ACHN (cell line): ENCODE measurements around the gene ASCL2.
A peak's percentile ranks its signal among the peaks of the same experiment; 100 is the strongest.

Source experiments
- DNase-seq: peaks from one replicate; pipeline ENCODE4 v3.0.0-alpha.2; 2015
- in situ Hi-C: cut with HindIII; loops from 2 replicates; pipeline ENCODE4 v1.10.0; 2017; ENCODE audit warnings: low sequenced_read_pairs, low pct_ligation_motif_present, low pct_unique_long_range_greater_than_20kb

ASCL2 gene

DNA sequence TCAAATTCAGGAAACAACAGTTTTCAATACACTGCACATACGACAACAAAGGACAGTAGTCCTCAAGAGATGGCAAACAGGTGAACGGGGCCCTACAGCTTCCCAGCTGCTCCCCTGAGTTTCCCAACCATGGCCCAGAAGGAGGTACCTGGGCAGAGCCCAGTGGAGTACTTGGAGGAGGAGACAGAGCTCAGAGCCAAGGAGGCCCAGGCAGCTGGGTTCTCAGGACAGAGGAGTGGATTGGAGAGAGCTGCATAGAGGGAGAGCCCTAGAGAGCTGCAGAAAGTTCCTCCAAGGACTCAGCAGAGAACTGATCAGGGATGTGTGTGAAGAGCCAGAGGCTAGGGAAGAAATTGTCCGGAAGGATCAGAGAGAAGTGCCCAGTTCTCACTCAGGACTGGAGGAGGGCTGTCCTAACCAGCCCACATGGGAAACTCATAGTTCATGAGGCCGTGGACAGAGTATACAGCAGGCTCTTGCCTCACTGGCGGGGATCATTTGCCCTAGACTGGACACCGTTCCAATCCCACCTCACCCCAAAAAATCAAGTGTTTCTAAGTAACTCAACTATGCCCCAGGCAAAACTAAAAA, 7.6 kb upstream of the ASCL2 start:
- in situ Hi-C loops = no loop called here

DNA sequence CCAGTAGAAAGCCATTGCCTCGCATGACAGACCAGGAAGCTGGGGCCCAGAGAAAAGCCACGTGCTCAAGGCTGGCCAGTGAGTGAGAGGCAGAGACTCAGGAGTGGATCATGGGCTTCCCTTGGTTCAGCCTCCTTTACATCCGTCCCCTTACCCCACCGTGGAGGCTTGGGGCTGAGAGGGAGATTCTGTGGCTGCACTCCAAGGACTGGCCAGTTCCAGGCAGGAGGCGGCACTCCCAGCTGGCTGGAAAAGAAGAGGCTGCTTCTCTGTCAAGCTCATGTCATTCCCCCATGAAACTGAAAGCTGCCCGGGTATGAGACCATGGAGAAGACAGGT, 6.6 kb upstream of the ASCL2 start:
- in situ Hi-C loops = no loop called here
- no peak for DNase-seq

More for the DNA sequence above, 7.6 kb upstream of the ASCL2 start:
- no peak for DNase-seq

DNA sequence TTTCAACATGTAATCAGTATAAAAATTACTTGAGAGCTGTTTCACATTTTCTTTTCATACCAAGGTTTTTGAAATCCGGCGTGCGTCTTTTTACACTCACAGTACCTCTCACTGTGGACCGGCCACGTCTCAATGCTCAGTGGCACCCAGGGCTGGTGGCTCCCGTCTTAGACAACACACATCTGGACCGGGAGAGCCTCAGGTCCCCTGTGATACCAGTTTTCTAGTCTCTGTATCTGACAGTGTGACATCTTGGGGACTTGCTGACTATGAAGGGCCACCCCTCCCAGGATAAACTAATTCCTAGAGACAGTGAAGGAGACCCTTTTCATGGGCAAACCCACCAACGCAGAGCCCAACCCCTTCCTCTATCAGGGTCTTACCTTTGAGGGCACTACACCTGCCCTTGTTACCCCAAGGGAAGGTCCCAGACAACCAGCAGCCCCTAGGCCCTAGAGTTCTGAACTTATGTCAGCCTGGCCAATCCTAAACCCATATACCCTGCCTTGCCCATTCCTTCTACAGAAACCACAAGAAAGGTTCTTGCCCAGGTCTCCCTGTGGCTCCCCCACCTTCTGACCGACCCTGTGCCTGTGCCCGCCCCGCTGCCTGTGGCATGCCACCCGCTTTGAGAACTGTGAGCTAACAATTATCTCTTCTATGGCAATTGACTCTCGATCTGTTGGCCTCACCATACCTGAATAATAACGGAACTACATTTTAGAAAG, 6.1 kb upstream of the ASCL2 start:
- in situ Hi-C loops = no loop called here

DNA sequence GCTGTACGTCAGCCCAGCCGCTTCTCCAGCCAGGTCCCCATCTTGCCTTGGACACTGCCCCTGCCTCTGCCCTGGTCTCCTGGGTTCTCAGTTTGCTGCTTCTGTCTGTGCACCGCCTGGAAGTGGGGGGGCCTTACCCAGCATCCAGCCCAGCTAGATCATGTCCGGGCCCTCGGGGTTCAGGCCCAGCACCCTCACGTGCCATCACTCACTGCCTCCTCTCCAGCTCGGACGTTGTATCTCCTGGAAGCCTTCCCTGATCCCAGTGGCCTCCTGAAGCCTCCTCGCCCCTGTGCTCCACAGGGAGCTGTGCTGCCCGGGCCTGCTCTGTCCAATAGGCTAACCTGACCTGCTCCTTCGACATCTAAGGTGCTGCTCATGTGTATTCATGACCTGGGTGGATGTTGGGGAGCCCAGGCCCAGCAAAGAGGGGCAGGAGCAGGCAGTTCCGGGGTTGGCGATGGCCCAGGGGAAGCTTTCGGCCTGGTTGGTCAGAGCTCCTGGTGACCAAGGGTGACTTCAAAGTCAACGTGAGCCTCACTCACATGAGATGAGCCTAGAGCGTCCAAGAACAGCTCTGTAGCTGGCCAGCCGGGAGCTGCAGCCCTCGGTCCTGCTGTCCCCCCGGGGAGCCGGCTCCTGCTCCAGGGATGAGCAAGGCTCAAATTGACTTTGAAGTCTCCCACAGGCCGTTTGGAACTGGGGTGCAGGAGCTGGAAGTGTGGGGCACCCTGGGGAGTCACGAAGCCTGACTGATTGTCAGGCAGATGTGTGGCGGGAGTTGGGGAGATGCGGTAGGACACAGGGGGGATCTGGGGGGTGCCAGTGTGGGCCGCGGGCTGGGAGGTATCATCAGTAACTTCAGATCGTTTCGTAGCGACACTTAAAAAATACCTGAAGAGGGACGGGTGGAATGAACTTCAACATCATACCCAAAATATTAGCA, 5.2 kb upstream of the ASCL2 start:
- no peak for DNase-seq
- in situ Hi-C loops = no loop called here

More for the DNA sequence above, 6.1 kb upstream of the ASCL2 start:
- DNase-seq = no peak

DNA sequence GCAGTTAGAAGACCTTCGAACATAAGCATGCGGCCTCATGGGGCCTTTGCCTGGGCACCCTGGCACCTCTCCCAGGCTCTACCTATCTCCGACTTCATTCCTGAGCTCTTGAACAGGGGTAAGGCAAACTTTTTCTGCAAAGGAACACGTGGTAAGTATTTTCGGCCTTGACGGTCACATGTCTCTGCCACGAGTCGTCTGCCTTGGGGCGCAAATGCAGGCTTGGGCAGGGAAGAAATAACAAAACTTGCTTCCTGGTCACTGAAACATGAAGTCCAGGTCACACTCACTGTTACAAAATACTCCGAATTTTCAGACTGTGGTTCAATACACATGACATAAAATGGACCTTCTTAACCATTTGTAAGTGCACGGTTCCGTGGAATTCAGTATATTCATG, 3.4 kb upstream of the ASCL2 start:
- no peak for DNase-seq
- in situ Hi-C loops = no loop called here

DNA sequence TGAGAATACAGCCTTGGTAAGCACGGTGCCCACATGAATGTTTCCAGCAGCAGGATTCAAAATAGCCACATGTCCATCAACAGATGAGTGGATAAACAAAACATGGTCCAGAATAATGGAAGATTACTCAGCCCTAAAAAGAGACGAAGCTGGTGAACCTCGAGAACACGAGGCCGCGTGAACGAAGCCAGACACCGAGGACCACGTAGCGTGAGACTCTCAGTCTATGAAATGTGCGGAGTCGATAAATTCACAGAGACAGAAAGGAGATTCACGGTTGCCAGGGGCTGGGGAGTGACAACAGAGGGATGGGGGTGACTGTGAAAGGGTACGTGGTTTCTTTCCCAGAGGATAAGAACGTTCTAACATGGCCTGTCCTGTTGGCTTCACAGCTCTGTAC, 2.9 kb upstream of the ASCL2 start:
- in situ Hi-C loops = no loop called here
- no peak for DNase-seq

DNA sequence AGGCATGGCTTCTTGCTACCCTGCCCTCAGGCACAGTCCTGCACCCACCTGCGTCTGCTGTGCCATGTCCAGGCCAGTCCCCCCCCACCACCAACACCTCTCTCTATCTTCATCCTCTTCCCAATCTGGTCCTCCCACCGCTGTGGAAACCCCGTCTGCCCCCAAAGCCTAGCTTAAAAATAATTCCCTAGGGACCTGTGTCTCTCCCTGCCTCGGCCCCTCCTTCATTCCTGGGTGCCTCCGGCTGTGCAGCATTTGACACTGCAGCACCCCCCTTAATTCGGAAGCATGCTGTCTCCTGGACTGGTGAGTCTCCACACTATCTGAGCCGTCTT, 2.5 kb upstream of the ASCL2 start:
- in situ Hi-C loops = no loop called here
- DNase-seq = no peak

DNA sequence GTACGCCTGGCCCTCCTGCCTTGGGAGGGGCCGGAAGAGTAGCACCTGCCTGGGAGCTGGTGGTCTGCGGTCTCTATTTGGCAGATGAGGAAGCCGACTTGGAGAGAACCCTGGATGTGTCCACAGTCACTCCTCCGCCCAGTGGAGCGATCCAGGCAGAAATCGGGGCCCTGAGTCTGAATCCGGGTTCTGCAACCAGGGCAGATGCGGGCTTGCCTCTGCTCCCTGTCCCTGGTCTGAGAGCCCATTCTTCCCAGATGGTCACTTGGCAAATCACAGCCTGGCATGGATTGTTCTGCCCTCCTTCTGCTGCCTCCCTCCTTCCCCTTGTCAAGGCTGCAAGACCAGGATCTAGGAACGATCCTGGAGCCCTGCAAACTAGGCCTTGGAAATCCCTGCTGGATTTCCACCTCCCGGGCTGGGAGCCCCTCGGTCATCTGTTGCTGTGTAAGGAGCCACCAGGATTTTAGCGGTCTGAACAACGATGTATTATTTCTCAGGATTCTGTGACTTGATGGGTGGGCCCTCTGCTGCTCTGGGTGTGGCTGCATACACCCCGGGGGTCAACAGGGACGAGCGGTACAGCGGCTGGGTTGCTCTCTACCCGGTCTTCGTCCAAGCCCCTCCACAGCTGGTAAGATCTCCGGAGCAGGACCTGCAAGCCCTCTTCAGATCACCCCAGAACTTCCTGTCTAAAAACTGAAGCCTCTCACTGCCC, 2.0 kb upstream of the ASCL2 start:
- in situ Hi-C loops = no loop called here
- no peak for DNase-seq

DNA sequence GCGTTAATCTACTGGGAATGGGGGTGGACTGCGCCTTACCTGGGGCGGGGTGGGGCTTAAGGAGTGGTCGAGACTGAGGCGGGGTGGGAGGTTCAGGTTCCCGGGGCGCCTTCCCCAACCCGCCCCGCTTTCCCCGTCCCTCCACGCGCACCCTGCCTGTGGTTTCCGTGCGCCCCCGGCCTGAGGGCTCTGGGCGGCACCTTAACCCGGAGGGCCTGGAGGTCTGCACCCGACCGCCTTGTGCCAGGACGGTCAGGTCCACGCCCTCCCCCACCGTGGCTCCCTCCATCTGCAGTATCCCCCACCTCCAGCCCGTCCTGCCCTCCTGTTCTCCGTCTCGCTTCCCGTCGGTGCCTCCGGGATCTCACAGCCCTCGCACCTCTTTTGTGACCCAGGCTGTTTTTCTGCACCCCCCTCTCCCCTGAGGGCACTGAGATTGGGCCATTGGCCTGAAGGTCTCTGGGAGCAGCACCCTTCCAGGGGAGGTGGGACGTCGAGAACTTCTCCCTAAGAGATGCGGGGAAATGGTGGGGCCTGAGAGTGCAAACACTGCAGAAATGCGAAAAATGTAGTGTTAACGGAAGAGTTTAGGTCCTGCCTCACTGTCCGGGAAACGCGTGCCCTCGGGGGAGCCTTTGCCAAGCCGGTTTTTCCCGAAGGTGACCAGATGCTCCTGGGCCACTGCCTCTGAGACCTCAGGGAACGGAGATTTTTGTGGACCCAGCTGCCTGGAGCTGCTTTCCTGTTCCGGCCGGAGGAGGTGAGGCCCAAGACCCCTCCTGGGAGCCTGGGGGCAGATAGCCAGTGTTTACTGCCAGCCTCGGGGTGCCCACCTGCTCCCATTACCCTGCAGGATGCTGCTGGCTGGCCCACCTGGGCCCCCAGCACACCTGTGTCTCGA, 1.2 kb upstream of the ASCL2 start:
- in situ Hi-C loops = no loop called here
- no peak for DNase-seq

DNA sequence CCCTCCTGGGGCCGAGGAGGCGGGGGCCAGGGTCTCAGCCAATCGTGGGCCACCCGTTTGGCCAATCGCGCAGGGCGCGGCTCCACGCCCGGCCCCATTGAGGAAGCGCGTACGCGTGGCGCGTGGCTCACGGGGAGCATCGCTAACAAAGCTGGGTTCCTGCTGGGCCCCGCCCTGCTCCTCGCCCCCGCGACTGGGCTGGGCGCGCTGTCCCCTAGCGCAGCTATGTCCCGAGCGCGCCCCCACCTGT, 614 bp upstream of the ASCL2 start:
- DNase-seq = no peak
- in situ Hi-C loops = no loop called here

DNA sequence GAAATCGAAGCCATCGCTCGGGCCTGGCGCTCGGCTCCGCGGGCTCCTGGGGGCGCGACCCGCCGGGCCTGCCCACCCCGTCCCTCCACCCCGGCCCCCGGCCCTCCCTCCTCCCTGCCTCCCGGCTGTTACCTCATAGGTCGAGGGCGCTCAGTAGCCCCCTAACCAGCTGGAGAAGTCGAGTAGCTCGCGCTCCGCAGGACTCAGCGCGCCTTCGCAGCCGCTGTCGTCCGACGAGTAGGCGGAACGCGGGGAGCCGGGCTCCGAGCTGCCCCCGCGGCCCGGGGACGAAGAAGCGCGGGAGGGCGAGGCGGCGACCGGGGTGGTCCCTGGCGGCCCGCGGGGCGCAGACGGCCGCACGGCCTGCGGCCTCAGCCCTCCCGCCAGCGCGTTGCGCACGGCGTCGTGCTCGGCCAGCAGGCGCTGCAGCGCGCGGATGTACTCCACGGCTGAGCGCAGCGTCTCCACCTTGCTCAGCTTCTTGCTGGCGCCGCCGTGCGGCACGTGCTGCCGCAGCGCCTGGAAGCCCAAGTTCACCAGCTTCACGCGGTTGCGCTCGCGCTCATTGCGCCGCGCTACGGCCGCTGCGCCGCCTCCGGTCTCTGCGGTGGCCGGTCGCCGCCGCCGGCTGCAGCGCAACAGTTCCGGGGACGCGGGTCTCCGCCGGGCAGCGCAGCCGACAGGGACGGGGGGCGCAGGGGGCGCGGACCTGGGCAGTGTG, 627 bp downstream of the ASCL2 start:
- in situ Hi-C loops = no loop called here
- no peak for DNase-seq

DNA sequence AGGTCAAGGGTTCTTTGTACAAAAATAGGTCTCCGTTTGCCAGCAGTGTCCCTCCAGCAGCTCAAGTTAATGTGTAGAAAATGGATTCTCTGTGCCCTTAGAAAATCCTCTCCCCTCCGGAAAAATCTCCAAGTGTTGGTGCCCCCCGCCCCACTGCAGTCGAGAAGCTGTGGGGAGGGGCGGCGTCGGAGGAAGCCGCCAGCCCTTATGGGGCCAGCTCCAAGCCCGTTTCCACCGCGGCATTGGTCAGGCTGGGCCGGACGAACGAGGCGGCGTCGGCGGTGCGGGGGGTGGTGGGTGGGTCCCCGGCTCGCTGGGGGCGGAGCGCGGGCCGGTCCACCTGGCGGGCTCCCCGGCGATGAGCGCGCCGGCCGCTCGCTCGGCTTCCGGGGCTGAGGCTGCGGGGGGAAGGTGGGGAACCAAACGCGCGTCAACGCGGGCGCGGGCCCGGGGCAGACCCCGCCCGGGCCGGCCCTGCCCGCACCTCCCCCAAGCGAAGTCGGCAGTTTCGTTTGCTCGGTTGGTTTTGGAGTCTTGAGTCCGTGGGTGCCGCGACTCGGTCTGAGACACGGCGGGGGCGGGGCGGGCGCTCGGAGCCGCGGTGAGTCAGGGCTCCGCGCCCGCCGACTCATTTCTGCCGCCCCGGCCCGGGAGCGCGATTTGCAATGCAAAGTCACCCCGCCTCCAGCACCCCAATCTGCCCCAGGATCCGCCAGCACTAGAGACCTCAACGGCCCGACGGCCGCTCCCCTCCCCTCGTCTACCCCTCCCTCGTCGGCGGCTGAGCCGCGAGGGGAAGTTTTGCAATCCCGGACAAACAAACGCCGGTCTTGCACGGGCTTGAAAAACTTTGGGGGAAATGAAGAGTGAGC, 1.4 kb downstream of the ASCL2 start:
- in situ Hi-C loops = no loop called here

DNA sequence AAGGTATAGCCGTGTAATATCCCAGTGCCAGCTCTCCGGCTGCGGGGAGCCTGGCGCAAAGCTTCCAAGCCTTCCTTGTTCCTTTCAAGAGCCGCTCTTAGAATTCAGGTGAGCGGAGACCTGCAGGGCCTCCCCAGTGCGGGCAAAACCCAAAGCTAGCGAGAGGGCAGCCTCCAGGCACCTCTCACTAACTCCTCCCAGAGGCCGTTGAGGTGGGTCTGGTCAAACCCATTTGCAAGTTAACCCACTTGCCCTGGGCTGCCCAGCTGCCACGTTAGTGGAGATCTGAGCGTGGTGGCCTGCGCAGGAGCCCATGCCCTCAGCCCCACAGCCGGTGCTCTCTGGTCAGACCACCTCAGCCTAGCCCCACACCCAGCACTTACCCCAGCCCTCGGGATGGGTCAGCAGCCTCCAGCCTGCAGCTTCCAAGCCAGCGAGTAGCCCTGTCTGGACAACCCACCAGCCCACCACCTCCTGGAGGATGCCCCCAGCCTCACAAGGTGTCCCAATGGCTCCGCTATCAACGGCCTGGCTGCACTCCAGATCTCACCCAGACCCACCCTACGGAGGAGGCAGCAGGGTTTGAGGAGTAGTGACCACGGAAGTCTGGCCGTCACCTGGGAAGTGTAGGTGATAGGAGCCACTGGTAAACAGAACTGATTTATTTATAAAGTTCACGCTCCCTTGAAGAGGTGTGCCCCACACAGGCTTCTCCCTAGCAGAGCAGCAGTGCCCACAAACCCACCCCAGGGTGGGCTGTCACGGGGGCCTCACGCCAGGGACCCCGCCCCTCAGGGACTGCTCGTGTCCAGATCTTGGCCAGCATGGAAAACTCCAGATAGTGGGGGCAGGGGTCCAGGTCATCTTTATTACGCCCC, 2.3 kb downstream of the ASCL2 start:
- DNase-seq = no peak
- in situ Hi-C loops = no loop called here

More for the DNA sequence above, 1.4 kb downstream of the ASCL2 start:
- peak; percentile 37 for DNase-seq

DNA sequence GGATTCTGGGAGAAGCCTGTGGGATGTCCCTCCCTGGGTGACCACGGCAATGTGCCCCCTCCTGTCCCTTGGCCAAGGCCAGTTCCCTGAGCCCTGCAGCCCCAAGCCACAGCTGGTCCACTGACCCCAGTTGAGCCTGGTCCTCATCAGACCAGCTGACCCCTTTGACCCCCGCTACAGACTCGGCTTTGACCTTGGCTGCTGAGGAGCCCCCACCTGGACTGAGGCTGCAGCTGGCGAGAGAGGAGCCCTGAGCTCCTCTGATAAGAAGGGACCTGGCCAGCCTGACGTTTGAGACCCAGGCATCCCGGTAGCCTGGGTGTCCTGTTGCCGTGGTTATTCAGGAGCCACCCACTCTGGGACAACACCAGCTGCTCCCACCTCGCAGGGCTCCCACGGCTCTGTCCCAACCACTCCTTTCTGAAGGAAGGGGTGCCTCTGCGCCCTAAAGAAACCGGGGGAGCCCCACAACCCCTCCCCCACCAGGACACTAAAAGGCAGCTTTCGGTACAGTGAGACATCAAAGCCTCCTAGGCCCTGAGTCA, 3.0 kb downstream of the ASCL2 start:
- in situ Hi-C loops = no loop called here
- DNase-seq = no peak

DNA sequence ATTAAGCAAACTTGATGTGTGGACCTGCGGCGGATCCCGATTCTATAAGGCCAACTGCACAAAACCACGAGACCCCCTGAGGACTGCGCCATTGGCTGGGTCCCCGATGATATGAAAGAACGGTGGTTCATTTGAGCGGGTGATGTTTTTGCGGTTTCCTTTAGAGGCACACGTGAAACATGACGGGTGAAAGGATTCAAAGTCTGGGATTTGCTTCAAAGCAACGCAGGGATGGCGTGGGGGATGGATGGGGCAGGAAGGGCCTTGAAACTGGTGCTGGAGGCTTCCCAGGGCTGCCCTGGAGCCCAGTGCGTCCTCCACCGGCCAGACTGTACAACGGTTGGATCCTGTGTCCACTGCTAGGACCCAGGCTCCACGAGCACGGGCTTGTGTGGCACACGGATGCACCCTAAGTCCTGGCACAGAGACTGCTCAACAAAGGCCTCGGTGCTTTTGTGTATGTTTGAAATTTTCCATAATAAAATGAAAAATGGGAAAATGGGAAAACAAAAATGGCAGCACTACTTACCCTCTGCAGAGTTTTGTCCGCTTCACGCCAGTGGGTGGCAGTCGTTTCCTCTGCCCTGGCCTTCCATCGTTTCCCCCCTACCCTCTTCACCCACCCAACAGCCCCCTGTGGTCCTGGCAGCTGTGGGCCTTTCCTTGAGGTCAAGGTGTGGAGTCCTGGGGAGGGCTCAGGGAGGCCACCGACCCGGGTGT, 3.6 kb downstream of the ASCL2 start:
- in situ Hi-C loops = no loop called here

More for the DNA sequence above, 3.6 kb downstream of the ASCL2 start:
- no peak for DNase-seq
